Cardiac muscle cell (in vitro differentiated cells and primary cell): ENCODE measurements around the gene SELENOM. TPM values are rescaled to one million over a fixed set of nuclear protein-coding genes. Genes with fewer than 3 reads are reported as not detected.

Experiments
- DNase-seq, 2 donors: peaks; one replicate each; pipeline versions ENCODE4 v3.0.0 to v3.0.0-alpha.2; 2010 to 2017; ENCODE audit warnings: low read depth in 1 of 2, low spot score in 1 of 2
- H3K27ac ChIP-seq: fragments of 200-600 bp; sonication (generic); 2 replicates; pipeline ENCODE4 v1.5.1; 2016
- H3K27me3 ChIP-seq: fragments of 200-600 bp; sonication (generic); 2 replicates; pipeline ENCODE4 v1.6.0; 2016; ENCODE audit warnings: control low read depth
- H3K36me3 ChIP-seq: fragments of 200-600 bp; sonication (generic); 2 replicates; pipeline ENCODE4 v1.5.1; 2016; ENCODE audit warnings: control low read depth
- H3K4me1 ChIP-seq: fragments of 200-600 bp; sonication (generic); 2 replicates; pipeline ENCODE4 v1.8.1; 2017; ENCODE audit warnings: low read depth, mild to moderate bottlenecking, mixed run types
- H3K4me3 ChIP-seq: fragments of 200-600 bp; sonication (generic); 2 replicates; pipeline ENCODE4 v1.5.1; 2016; ENCODE audit warnings: mild to moderate bottlenecking
- H3K9me3 ChIP-seq: fragments of 200-600 bp; sonication (generic); 2 replicates; pipeline ENCODE4 v1.5.1; 2017; ENCODE audit warnings: low read depth, mild to moderate bottlenecking, control low read depth
- CTCF ChIP-seq: IDR thresholded peaks from 2 replicates; pipeline ENCODE4 v1.5.1; 2012; ENCODE audit warnings: low read depth, mild to moderate bottlenecking, low read length
- polyA plus RNA-seq: library from polyadenylated mRNA; unstranded; fragments of >200 nt; fragmentation: Nextera tagmentation; extraction: Ambion mirVana; gene quantifications from 2 replicates; pipeline ENCODE4 v1.2.1, GENCODE V29; 2016
- total RNA-seq: library from RNA; depleted of rRNA; stranded (reverse); fragments of >200 nt; gene quantifications from 2 replicates; pipeline ENCODE4 v1.2.3, GENCODE V29; 2016

Gene SELENOM
- total and polyA plus RNA-seq, 2 experiments from 2014 or later = 84.0 to 88.8 TPM

GRCh38 chr22:31089160-31090100 is 17.9 kb downstream of the SELENOM start:
- peak; percentile 65 to 73 for DNase-seq

GRCh38 chr22:31088233-31088986 is 19.0 kb downstream of the SELENOM start:
- DNase-seq = no peak
- H3K27ac ChIP-seq = no peak overlapping the region
- H3K27me3 ChIP-seq = no peaks in the 10 kb centered on the region
- H3K4me3 ChIP-seq = no peak overlapping the region
- TF ChIP-seq CTCF = no peak
- no peaks in the 10 kb centered on the region for H3K36me3 ChIP-seq
- no peaks in the 10 kb centered on the region for H3K9me3 ChIP-seq
- peaks cover 8% of the 10 kb centered on the region for H3K4me1 ChIP-seq

More at GRCh38 chr22:31089160-31090100, 17.9 kb downstream of the SELENOM start:
- Histone ChIP-seq H3K27ac (no peak overlapping the region), H3K4me1 (peaks cover 10% of the 10 kb centered on the region), H3K9me3 (no peaks in the 10 kb centered on the region), H3K4me3 (no peak overlapping the region), H3K27me3 (no peaks in the 10 kb centered on the region), H3K36me3 (no peaks in the 10 kb centered on the region)
- peak; percentile 89 for TF ChIP-seq CTCF

GRCh38 chr22:31087744-31088215 is 19.6 kb downstream of the SELENOM start:
- no peaks in the 10 kb centered on the region for H3K9me3 ChIP-seq
- no peak overlapping the region for H3K27ac ChIP-seq
- peaks cover 2% of the 10 kb centered on the region for H3K4me1 ChIP-seq
- no peaks in the 10 kb centered on the region for H3K36me3 ChIP-seq
- no peak for TF ChIP-seq CTCF
- no peak overlapping the region for H3K4me3 ChIP-seq
- DNase-seq = no peak
- H3K27me3 ChIP-seq = no peaks in the 10 kb centered on the region

GRCh38 chr22:31086703-31087330 is 20.6 kb downstream of the SELENOM start:
- no peaks in the 10 kb centered on the region for H3K27me3 ChIP-seq
- H3K4me1 ChIP-seq = no peaks in the 10 kb centered on the region
- H3K4me3 ChIP-seq = no peak overlapping the region
- TF ChIP-seq CTCF = no peak
- no peak overlapping the region for H3K27ac ChIP-seq
- no peaks in the 10 kb centered on the region for H3K36me3 ChIP-seq
- DNase-seq = no peak
- no peaks in the 10 kb centered on the region for H3K9me3 ChIP-seq

- Histone ChIP-seq H3K36me3 (no peaks in the 10 kb centered on the region), H3K4me3 (no peak overlapping the region), H3K4me1 (no peaks in the 10 kb centered on the region)
These were observed 21.4 kb downstream of the SELENOM start for GRCh38 chr22:31085928-31086327.

More at GRCh38 chr22:31085928-31086327, 21.4 kb downstream of the SELENOM start:
- no peaks in the 10 kb centered on the region for H3K9me3 ChIP-seq
- H3K27me3 ChIP-seq = no peaks in the 10 kb centered on the region
- TF ChIP-seq CTCF = no peak
- H3K27ac ChIP-seq = no peak overlapping the region
- DNase-seq = no peak
